Measurements from ENCODE around the gene CAMTA2. TPM values are rescaled to one million over a fixed set of nuclear protein-coding genes. Genes with fewer than 3 reads are reported as not detected.
A peak's percentile ranks its signal among the peaks of the same experiment; 100 is the strongest.

CAMTA2 gene
- total RNA-seq, 4 donors from 2014 or later, result 35.9 to 71.8 (median 51.8) TPM

DNA sequence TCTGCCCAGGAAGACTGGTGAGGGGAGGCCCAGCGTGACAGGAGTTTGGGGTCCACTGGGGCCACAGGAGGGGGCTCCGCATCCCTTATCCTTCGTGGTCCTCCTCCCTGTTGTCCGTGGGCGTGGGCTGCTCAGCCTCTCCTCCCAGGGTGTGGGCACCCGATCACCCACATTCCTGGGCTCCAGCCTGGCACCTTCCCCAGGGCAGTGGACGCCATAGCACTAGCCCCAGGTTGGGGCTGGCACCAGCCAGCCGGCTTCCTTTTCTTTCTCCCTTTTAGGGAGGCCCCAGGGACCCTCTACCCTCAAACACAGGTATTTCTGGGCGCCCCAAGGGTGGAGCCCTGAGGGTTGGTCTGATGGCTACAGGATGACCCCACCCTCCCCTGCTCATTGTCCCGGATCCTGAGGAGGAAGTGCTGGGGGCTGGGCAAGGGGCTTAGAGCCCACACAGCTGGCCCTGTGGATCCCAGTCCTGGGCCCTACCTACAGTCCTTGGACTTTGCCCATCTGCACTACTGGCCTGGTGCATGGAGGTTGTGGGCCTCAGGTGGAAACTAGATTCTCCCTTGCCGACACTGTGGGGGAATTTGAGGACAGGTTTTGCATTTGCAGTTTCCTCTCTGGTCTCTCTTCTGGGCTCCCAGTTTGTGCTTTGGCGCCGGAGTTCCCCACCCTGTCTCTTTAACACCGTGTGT is 11.4 kb upstream of the CAMTA2 start:
- in situ Hi-C loops (cut with MboI; ENCODE audit: low pct_ligation_motif_present in 1 of 4, low pct_unique_long_range_greater_than_20kb in 1 of 4, low sequenced_read_pairs in 3 of 4), result no loop called here
- H3K4me1 ChIP-seq, result peaks cover 17 to 29% (median 26%) of the 10 kb centered on the region in 4 donors
- DNase-seq, result peak; percentile 65
- H3K4me3 ChIP-seq, result peak overlapping the region; percentile 80 to 97 (median 90)
- no peak for TF ChIP-seq POLR2A (IDR thresholded peaks at IDR 0.05)
- TF ChIP-seq, protein P1, sequence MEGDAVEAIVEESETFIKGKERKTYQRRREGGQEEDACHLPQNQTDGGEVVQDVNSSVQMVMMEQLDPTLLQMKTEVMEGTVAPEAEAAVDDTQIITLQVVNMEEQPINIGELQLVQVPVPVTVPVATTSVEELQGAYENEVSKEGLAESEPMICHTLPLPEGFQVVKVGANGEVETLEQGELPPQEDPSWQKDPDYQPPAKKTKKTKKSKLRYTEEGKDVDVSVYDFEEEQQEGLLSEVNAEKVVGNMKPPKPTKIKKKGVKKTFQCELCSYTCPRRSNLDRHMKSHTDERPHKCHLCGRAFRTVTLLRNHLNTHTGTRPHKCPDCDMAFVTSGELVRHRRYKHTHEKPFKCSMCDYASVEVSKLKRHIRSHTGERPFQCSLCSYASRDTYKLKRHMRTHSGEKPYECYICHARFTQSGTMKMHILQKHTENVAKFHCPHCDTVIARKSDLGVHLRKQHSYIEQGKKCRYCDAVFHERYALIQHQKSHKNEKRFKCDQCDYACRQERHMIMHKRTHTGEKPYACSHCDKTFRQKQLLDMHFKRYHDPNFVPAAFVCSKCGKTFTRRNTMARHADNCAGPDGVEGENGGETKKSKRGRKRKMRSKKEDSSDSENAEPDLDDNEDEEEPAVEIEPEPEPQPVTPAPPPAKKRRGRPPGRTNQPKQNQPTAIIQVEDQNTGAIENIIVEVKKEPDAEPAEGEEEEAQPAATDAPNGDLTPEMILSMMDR (IDR thresholded peaks at IDR 0.05), result no peak
- TF ChIP-seq POLR2AphosphoS5 (IDR thresholded peaks at IDR 0.05), result no peak
- TF ChIP-seq EP300 (IDR thresholded peaks at IDR 0.05; ENCODE audit: low read depth), result no peak
- H3K27me3 ChIP-seq, result no peaks in the 10 kb centered on the region
- no peaks in the 10 kb centered on the region for H3K9me3 ChIP-seq
- peaks cover 0 to 22% (median 5%) of the 10 kb centered on the region in 4 donors for H3K36me3 ChIP-seq
- intact Hi-C loops (cut with DNase I; ENCODE audit: low total_unique reads), result no loop called here
- 0 to 10% methylated on average over 3 to 14 of the region's 14 CpGs for WGBS, 2 donors (ENCODE audit: low coverage in 1 of 2)
- H3K27ac ChIP-seq, result peak overlapping the region; percentile 92 to 96 (median 94)

DNA sequence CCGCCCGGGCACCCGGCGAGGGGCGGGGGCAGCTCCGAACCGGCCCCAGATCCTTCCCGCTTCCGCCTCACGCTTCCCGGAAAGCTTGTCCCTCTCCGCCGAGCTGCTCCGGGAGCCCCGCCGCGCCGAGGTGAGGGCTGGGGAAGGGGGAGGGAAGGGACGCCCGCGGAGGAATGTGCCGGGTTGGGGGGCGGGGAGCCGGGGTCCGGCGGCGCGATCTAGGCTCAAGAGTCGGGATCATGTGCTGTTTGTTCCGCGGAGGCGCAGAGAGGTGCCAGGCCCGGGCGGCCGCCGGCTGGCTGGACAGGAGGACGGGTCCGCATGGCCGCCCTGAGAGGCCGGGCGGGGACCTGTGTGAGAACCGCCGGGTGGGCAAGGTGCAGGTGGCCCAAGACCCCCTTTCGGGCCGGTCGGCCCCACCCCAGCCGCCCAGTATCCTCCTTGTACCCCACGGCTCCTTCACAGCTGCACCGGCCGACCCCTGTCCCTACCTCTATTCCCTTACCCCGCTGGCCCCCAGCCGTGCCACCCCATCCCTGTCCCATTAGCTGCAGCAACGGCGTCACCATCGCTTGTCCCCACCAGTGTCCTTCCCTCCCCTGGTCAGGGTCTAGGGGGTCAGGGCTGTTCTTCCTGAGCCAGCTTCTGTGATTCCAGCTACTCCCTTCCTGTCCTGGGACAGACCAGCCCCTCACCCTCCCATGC is 10.7 kb upstream of the CAMTA2 start:
- no peaks in the 10 kb centered on the region for H3K27me3 ChIP-seq
- H3K9me3 ChIP-seq, result no peaks in the 10 kb centered on the region
- intact Hi-C loops (cut with DNase I; ENCODE audit: low total_unique reads) (no loop called here), in situ Hi-C loops (cut with MboI; ENCODE audit: low pct_ligation_motif_present in 1 of 4, low pct_unique_long_range_greater_than_20kb in 1 of 4, low sequenced_read_pairs in 3 of 4) (no loop called here)
- 1% methylated on average over 31 of the region's 55 CpGs; no CpG with 5 or more reads in 1 of the 2 donors for WGBS, 2 donors (ENCODE audit: low coverage in 1 of 2)
- H3K4me3 ChIP-seq, result peak overlapping the region; percentile 80 to 97 (median 90)
- H3K4me1 ChIP-seq, result peaks cover 17 to 29% (median 26%) of the 10 kb centered on the region in 4 donors
- DNase-seq, result peak; percentile 23
- H3K27ac ChIP-seq, result peak overlapping the region; percentile 92 to 96 (median 94)
- TF ChIP-seq POLR2A (IDR thresholded peaks at IDR 0.05), result peak; percentile 5
- TF ChIP-seq EP300 (IDR thresholded peaks at IDR 0.05; ENCODE audit: low read depth), result no peak
- TF ChIP-seq, protein P1 (IDR thresholded peaks at IDR 0.05), result no peak
- peak in 1 of 3 donors; percentile 9 for TF ChIP-seq POLR2AphosphoS5 (IDR thresholded peaks at IDR 0.05)
- H3K36me3 ChIP-seq, result peaks cover 0 to 16% (median 1%) of the 10 kb centered on the region in 4 donors

DNA sequence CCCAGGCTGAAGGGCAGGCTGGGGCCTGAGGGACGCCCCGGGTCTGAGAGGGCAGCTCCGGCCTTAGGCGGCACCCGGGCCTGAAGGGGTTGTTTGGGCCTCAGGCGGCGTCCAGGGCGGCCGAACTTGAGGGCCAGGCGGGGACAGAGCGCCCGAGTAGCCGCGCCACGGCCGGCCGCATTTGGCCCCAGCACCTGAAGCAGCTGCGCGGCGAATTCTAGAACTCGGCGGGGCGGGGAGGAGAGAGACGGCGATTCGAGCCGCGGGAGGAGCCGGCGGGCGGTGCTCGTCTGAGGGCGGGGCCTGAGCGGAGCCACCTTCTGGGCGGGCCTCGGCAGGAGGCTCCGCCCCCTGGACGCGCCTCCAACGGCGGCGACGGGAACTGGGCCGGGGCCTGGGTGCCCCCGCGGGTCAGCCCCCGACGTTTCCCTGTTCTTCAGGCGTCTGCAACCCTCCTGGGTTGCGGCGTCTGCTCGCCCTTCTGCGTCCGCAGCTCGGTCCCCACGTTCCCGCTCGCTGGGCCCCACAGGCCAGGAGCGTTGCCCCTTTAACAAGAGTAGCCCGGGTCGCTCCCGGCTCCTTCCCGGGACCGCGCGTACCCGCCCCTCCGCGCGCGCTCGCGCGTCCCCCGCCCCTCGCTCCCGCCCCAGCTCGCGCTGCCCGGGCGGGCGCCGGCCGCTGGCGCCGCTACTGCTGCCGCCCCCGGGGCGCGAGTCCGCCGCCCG is 10.0 kb upstream of the CAMTA2 start, which contains the start of the genes INCA1 and KIF1C:
INCA1 (minus strand) TSS at position 221 of the 725 bp plus-strand sequence. CDS start 3,085 bp downstream, outside the sequence.
KIF1C (plus strand) TSS at position 649 of the 725 bp plus-strand sequence. CDS start 2,297 bp downstream, outside the sequence.
- DNase-seq, result peak; percentile 96
- in situ Hi-C loops (cut with MboI; ENCODE audit: low pct_ligation_motif_present in 1 of 4, low pct_unique_long_range_greater_than_20kb in 1 of 4, low sequenced_read_pairs in 3 of 4) (no loop called here), intact Hi-C loops (cut with DNase I; ENCODE audit: low total_unique reads) (no loop called here)
- 0% methylated on average over 52 of the region's 93 CpGs; no CpG with 5 or more reads in 1 of the 2 donors for WGBS, 2 donors (ENCODE audit: low coverage in 1 of 2)
- H3K36me3 ChIP-seq, result peaks cover 0 to 12% (median 0%) of the 10 kb centered on the region in 4 donors
- H3K4me3 ChIP-seq, result peak within 1 kb of the TSS; percentile 80 to 97 (median 90)
- H3K27me3 ChIP-seq, result no peaks in the 10 kb centered on the region
- peak within 1 kb of the TSS; percentile 92 to 96 (median 94) for H3K27ac ChIP-seq
- TF ChIP-seq EP300 (IDR thresholded peaks at IDR 0.05; ENCODE audit: low read depth) (no peak), POLR2A (IDR thresholded peaks at IDR 0.05) (peak; percentile 81), POLR2AphosphoS5 (IDR thresholded peaks at IDR 0.05) (peak; percentile 64 to 88 (median 78))
- TF ChIP-seq, protein P1 (IDR thresholded peaks at IDR 0.05), result peak in 4 of 5 experiments; percentile 15 to 61 (median 34)
- H3K9me3 ChIP-seq, result no peaks in the 10 kb centered on the region
- peaks cover 17 to 29% (median 26%) of the 10 kb centered on the region in 4 donors for H3K4me1 ChIP-seq
